SK-N-SH (cell line): ENCODE measurements around the gene SEMA3A. TPM values are rescaled to one million over a fixed set of nuclear protein-coding genes. Genes with fewer than 3 reads are reported as not detected.

Source experiments
- CTCF ChIA-PET: fragments of 300-600, 350-600 bp; formaldehyde crosslinking; extraction: SDS; loops from one replicate; lab custom pipeline; 2021; lab: Yijun Ruan, JAX
- POLR2A ChIA-PET: fragments of 350-600 bp; sonication (Branson Sonifier 250); formaldehyde crosslinking; extraction: SDS; loops from one replicate; lab custom pipeline; 2020; ENCODE audit warnings: antibody characterized with exemption, inconsistent platforms; lab: Yijun Ruan, JAX
- DNase-seq: peaks from one replicate; pipeline ENCODE4 v3.0.0; 2012
- H2AFZ ChIP-seq: fragments of 200-600 bp; sonication (generic); 2 replicates; pipeline ENCODE4 v1.8.1; 2016; ENCODE audit warnings: antibody characterized with exemption, mild to moderate bottlenecking, low read depth
- H3F3A ChIP-seq: fragments of 200-600 bp; sonication (generic); replicated peaks from 2 replicates; pipeline ENCODE3; 2016; ENCODE audit warnings: antibody characterized with exemption, mild to moderate bottlenecking; ENCODE audit not compliant: insufficient read depth
- H3K27ac ChIP-seq, 2 experiments: fragments of 200-500 bp in 1 of 2; fragments of 200-600 bp in 1 of 2; sonication (Bioruptor generic) in 1 of 2; sonication (generic), shearing (Covaris generic) in 1 of 2; 2 replicates each; pipeline versions ENCODE4 v1.5.1 to v1.6.1; 2014 to 2016; ENCODE audit warnings: low read depth in 2 of 2, inconsistent platforms in 1 of 2, low read length in 1 of 2, mild to moderate bottlenecking in 1 of 2, mixed read lengths in 1 of 2
- H3K27me3 ChIP-seq: fragments of 200-600 bp; sonication (generic), shearing (Covaris generic); 2 replicates; pipeline ENCODE4 v1.6.1; 2016; ENCODE audit warnings: mixed run types; ENCODE audit not compliant: insufficient read depth
- H3K36me3 ChIP-seq, 2 experiments: fragments of 200-500 bp in 1 of 2; fragments of 200-600 bp in 1 of 2; sonication (Bioruptor generic) in 1 of 2; sonication (generic) in 1 of 2; replicated peaks in 1 of 2; 2 replicates each; pipeline versions ENCODE3 to v1.5.1; 2014 to 2016; ENCODE audit warnings: low read length in 1 of 2, mild to moderate bottlenecking in 1 of 2; ENCODE audit not compliant: insufficient read depth in 2 of 2, control insufficient read depth in 1 of 2
- H3K4me1 ChIP-seq, 2 experiments: fragments of 200-500 bp in 1 of 2; fragments of 200-600 bp in 1 of 2; sonication (Bioruptor generic) in 1 of 2; sonication (generic), shearing (Covaris generic) in 1 of 2; 2 replicates each; pipeline versions ENCODE4 v1.5.1 to v1.6.1; 2014 to 2016; ENCODE audit warnings: low read depth in 1 of 2, low read length in 1 of 2, mixed run types in 1 of 2; ENCODE audit not compliant: insufficient read depth in 2 of 2, control insufficient read depth in 1 of 2
- H3K4me2 ChIP-seq: fragments of 200-600 bp; sonication (generic), shearing (Covaris generic); 2 replicates; pipeline ENCODE4 v1.6.1; 2017; ENCODE audit warnings: mixed run types
- H3K4me3 ChIP-seq, 2 experiments: fragments of 200-500 bp in 1 of 2; fragments of 200-600 bp in 1 of 2; sonication (Bioruptor generic) in 1 of 2; sonication (generic), shearing (Covaris generic) in 1 of 2; 2 replicates each; pipeline versions ENCODE4 v1.5.1 to v1.8.1; 2014 to 2016; ENCODE audit warnings: low read depth in 2 of 2, inconsistent platforms in 1 of 2, low read length in 1 of 2, mild to moderate bottlenecking in 1 of 2, mixed read lengths in 1 of 2, moderate library complexity in 1 of 2
- H3K79me2 ChIP-seq: fragments of 200-600 bp; sonication (generic); 2 replicates; pipeline ENCODE4 v1.8.1; 2017; ENCODE audit warnings: mild to moderate bottlenecking; ENCODE audit not compliant: insufficient read depth
- H3K9ac ChIP-seq: fragments of 200-600 bp; sonication (generic); 2 replicates; pipeline ENCODE4 v1.6.1; 2017; ENCODE audit warnings: mixed run types
- H3K9me2 ChIP-seq: fragments of 200-600 bp; sonication (generic); 2 replicates; pipeline ENCODE4 v1.6.1; 2017; ENCODE audit warnings: mixed run types
- H3K9me3 ChIP-seq: fragments of 200-600 bp; sonication (generic); 2 replicates; pipeline ENCODE4 v1.6.1; 2017; ENCODE audit warnings: mixed run types, mild to moderate bottlenecking, moderate library complexity
- H4K20me1 ChIP-seq: fragments of 200-600 bp; sonication (generic); 2 replicates; pipeline ENCODE4 v1.6.1; 2017; ENCODE audit warnings: mild to moderate bottlenecking, mixed run types; ENCODE audit not compliant: insufficient read depth
- CHD2 ChIP-seq: fragments of 150-350 bp; IDR thresholded peaks from 2 replicates; pipeline ENCODE4 v1.6.1; 2018; ENCODE audit warnings: low read length; ENCODE audit not compliant: partially characterized antibody
- CTCF ChIP-seq: fragments of 200-600 bp; sonication (generic); IDR thresholded peaks from 2 replicates; pipeline ENCODE4 v1.6.1; 2017; ENCODE audit warnings: antibody characterized with exemption, mild to moderate bottlenecking, moderate library complexity
- EZH2phosphoT487 ChIP-seq: fragments of 200-600 bp; sonication (generic); IDR thresholded peaks from 2 replicates; pipeline ENCODE4 v1.6.1; 2017; ENCODE audit warnings: low read depth, mixed run types, mild to moderate bottlenecking, antibody characterized with exemption, moderate library complexity, borderline replicate concordance
- FOXJ3 ChIP-seq: sonication (generic); formaldehyde crosslinking; IDR thresholded peaks from 2 replicates; pipeline ENCODE4 v1.5.1; 2020; ENCODE audit warnings: mild to moderate bottlenecking, missing genetic modification reagents
- FOXM1 ChIP-seq: IDR thresholded peaks from 2 replicates; pipeline ENCODE4 v1.4.0; 2012; ENCODE audit warnings: low read depth, mild to moderate bottlenecking
- GABPA ChIP-seq: IDR thresholded peaks from 2 replicates; pipeline ENCODE4 v1.4.0; 2012; ENCODE audit warnings: low read depth, mild to moderate bottlenecking
- IRF3 ChIP-seq: fragments of 150-350 bp; IDR thresholded peaks from 2 replicates; pipeline ENCODE4 v1.6.1; 2016; ENCODE audit warnings: mild to moderate bottlenecking, low read depth, low read length
- JUND ChIP-seq: IDR thresholded peaks from 2 replicates; pipeline ENCODE4 v1.4.0; 2012
- MAX ChIP-seq: IDR thresholded peaks from 2 replicates; pipeline ENCODE4 v1.4.0; 2012; ENCODE audit warnings: low read depth
- MXI1 ChIP-seq: IDR thresholded peaks from 2 replicates; pipeline ENCODE4 v1.6.1; 2012; ENCODE audit warnings: mild to moderate bottlenecking, low read depth, low read length, improper control_type of control experiment
- RAD21 ChIP-seq: IDR thresholded peaks from 2 replicates; pipeline ENCODE4 v1.6.1; 2012; ENCODE audit warnings: mild to moderate bottlenecking, low read length
- RCOR1 ChIP-seq: fragments of 150-350 bp; IDR thresholded peaks from 2 replicates; pipeline ENCODE4 v1.6.1; 2017; ENCODE audit warnings: antibody characterized with exemption, low read length
- RXRA ChIP-seq: IDR thresholded peaks from 2 replicates; pipeline ENCODE4 v1.4.0; 2012; ENCODE audit warnings: low read depth, mild to moderate bottlenecking, borderline replicate concordance
- TAF1 ChIP-seq: IDR thresholded peaks from 2 replicates; pipeline ENCODE4 v1.6.1; 2012; ENCODE audit warnings: low read depth, mild to moderate bottlenecking, low read length, moderate library complexity, borderline replicate concordance
- TCF12 ChIP-seq: IDR thresholded peaks from 2 replicates; pipeline ENCODE4 v1.4.0; 2012
- YY1 ChIP-seq: IDR thresholded peaks from 2 replicates; pipeline ENCODE4 v1.4.0; 2012; ENCODE audit warnings: low read depth, mild to moderate bottlenecking
- WGBS: methylation state at CpG from one replicate; pipeline ENCODE4 v1.1.6; 2017; ENCODE audit warnings: low lambda C conversion rate; 5-methylcytosine and 5-hydroxymethylcytosine counted together
- polyA plus RNA-seq, 3 experiments: library from polyadenylated mRNA; depleted of rRNA; stranded (reverse); fragments of >200 nt; gene quantifications; 2 replicates each; pipeline ENCODE4 v1.2.3, GENCODE V29; 2012
- TF ChIP-seq, protein P1 (sequence below): IDR thresholded peaks from 2 replicates; pipeline ENCODE4 v1.4.0; 2012; ENCODE audit warnings: low read depth, borderline replicate concordance
- TF ChIP-seq, protein P2 (sequence below): fragments of 150-350 bp; IDR thresholded peaks from 2 replicates; pipeline ENCODE4 v1.6.1; 2017; ENCODE audit warnings: antibody characterized with exemption, low read length, low read depth, borderline replicate concordance

SEMA3A gene
- polyA plus RNA-seq, 1 of the 3 experiments (the other 2 are of a cell fraction): 15.9 TPM

- TF ChIP-seq FOXJ3 (peak; percentile 60; the same call in 1 of the 2 replicates), FOXM1 (0 out of 2 replicates have a peak, but pooled peaks have one; percentile 30), RXRA (no peak; the same call in 1 of the 2 replicates), IRF3 (no peak), CTCF (no peak), YY1 (no peak)
Observed at GRCh38 chr7:84145892-84146291, 48.7 kb downstream of the SEMA3A start (continued).

- Histone ChIP-seq H3K27ac (peak overlapping the region in 1 of 2 experiments; percentile 44; a peak in 1 of 4 replicates), H3K4me1 (peaks cover 17 to 30% of the 10 kb centered on the region in 2 experiments; a peak in 3 of 4 replicates), H4K20me1 (no peaks in the 10 kb centered on the region), H2AFZ (peak overlapping the region; percentile 52; the same call in 1 of the 2 replicates), H3K9me2 (no peaks in the 10 kb centered on the region), H3K36me3 (no peaks in the 10 kb centered on the region), H3K9me3 (no peaks in the 10 kb centered on the region), H3K79me2 (peaks cover 7% of the 10 kb centered on the region; the same call in 1 of the 2 replicates), H3F3A (no peaks in the 10 kb centered on the region), H3K4me2 (0 out of 2 replicates have a peak overlapping the region, but pooled peaks have one; percentile 6), H3K4me3 (no peak overlapping the region), H3K27me3 (no peaks in the 10 kb centered on the region), H3K9ac (no peak overlapping the region)
- 87% methylated on average over 1 of the region's 1 CpG for whole genome bisulfite sequencing
- POLR2A ChIA-PET: no interaction called here
- DNase-seq: no peak
- CTCF ChIA-PET: interaction anchor here (1.3 kb wide), 1 partner anchor 14 kb away, joined by 3 read pairs; no protein-coding TSS in a partner anchor
- TF ChIP-seq GABPA: no peak
- TF ChIP-seq MXI1: no peak
- no peak for TF ChIP-seq TAF1
- TF ChIP-seq TCF12: no peak
- TF ChIP-seq IRF3: no peak
- no peak for TF ChIP-seq RCOR1
- TF ChIP-seq, protein P1, sequence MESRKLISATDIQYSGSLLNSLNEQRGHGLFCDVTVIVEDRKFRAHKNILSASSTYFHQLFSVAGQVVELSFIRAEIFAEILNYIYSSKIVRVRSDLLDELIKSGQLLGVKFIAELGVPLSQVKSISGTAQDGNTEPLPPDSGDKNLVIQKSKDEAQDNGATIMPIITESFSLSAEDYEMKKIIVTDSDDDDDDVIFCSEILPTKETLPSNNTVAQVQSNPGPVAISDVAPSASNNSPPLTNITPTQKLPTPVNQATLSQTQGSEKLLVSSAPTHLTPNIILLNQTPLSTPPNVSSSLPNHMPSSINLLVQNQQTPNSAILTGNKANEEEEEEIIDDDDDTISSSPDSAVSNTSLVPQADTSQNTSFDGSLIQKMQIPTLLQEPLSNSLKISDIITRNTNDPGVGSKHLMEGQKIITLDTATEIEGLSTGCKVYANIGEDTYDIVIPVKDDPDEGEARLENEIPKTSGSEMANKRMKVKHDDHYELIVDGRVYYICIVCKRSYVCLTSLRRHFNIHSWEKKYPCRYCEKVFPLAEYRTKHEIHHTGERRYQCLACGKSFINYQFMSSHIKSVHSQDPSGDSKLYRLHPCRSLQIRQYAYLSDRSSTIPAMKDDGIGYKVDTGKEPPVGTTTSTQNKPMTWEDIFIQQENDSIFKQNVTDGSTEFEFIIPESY: no peak
- no peak for TF ChIP-seq EZH2phosphoT487
- no peak for TF ChIP-seq FOXJ3
- no peak for TF ChIP-seq CHD2
- TF ChIP-seq, protein P2, sequence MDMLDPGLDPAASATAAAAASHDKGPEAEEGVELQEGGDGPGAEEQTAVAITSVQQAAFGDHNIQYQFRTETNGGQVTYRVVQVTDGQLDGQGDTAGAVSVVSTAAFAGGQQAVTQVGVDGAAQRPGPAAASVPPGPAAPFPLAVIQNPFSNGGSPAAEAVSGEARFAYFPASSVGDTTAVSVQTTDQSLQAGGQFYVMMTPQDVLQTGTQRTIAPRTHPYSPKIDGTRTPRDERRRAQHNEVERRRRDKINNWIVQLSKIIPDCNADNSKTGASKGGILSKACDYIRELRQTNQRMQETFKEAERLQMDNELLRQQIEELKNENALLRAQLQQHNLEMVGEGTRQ: no peak
- TF ChIP-seq CTCF: no peak
- no peak for TF ChIP-seq RXRA
- TF ChIP-seq JUND: no peak
- no peak for TF ChIP-seq YY1
- TF ChIP-seq MAX: no peak
- TF ChIP-seq RAD21: no peak
Observed at GRCh38 chr7:84144935-84145334, 49.7 kb downstream of the SEMA3A start.
